Vagina (tissue), 2 donors: Measurements from ENCODE around the gene TUBGCP2.

ENCODE experiments used
- CTCF ChIP-seq, 3 experiments: fragments of 450-650 bp in 2 of 3; fragments of 200-600 bp in 1 of 3; sonication (generic) in 1 of 3; IDR thresholded peaks; one replicate each; pipeline ENCODE4 v1.5.1; 2017 to 2019; ENCODE audit warnings: antibody characterized with exemption in 3 of 3, mild to moderate bottlenecking in 2 of 3, moderate library complexity in 2 of 3
- POLR2A ChIP-seq, 2 donors: fragments of 450-650 bp; IDR thresholded peaks; one replicate each; pipeline ENCODE4 v1.6.1; 2017; ENCODE audit warnings: antibody characterized with exemption in 2 of 2, mild to moderate bottlenecking in 2 of 2, moderate library complexity in 2 of 2
- POLR2AphosphoS5 ChIP-seq, 2 donors: sonication (generic); formaldehyde crosslinking; IDR thresholded peaks; one replicate each; pipeline ENCODE4 v1.9.0; 2017; ENCODE audit warnings: antibody characterized with exemption in 2 of 2, mild to moderate bottlenecking in 2 of 2, low read depth in 1 of 2; ENCODE audit not compliant: insufficient read depth in 1 of 2

GRCh38 chr10:133355991-133356390 is 47.3 kb upstream of the TUBGCP2 start:
- TF ChIP-seq CTCF (IDR thresholded peaks at IDR 0.05) (no peak), POLR2A (IDR thresholded peaks at IDR 0.05) (no peak), POLR2AphosphoS5 (IDR thresholded peaks at IDR 0.05; ENCODE audit: insufficient read depth in 1 of 2, low read depth in 1 of 2) (no peak)
